HUES64 (cell line): Measurements from ENCODE around the gene GABPB2.

Experiments
- H3K27ac ChIP-seq: 2 replicates; pipeline ENCODE4 v1.7.0; 2013; ENCODE audit warnings: low read depth, low read length, inconsistent platforms
- H3K27me3 ChIP-seq: 2 replicates; pipeline ENCODE4 v1.6.1; 2013; ENCODE audit warnings: mild to moderate bottlenecking, low read length; ENCODE audit not compliant: insufficient read depth
- H3K36me3 ChIP-seq: 2 replicates; pipeline ENCODE4 v1.6.1; 2013; ENCODE audit warnings: mild to moderate bottlenecking, low read length; ENCODE audit not compliant: insufficient read depth
- H3K4me1 ChIP-seq: 2 replicates; pipeline ENCODE4 v1.6.1; 2013; ENCODE audit warnings: mild to moderate bottlenecking, low read length, moderate library complexity; ENCODE audit not compliant: insufficient read depth
- H3K4me3 ChIP-seq: 2 replicates; pipeline ENCODE4 v1.5.1; 2013; ENCODE audit warnings: mild to moderate bottlenecking, low read length, moderate library complexity
- H3K9ac ChIP-seq: 2 replicates; pipeline ENCODE4 v1.6.1; 2013; ENCODE audit warnings: mild to moderate bottlenecking, low read depth, low read length
- H3K9me3 ChIP-seq: 2 replicates; pipeline ENCODE4 v1.6.1; 2013; ENCODE audit warnings: low read depth, low read length; ENCODE audit not compliant: insufficient read depth
- WGBS: fragments of 150-250, 120-280 bp; methylation state at CpG from one replicate; pipeline ENCODE4 v1.1.7; 2013; ENCODE audit warnings: missing lambda C conversion rate; 5-methylcytosine and 5-hydroxymethylcytosine counted together

The GABPB2 gene

GRCh38 chr1:151133018-151133806 is 62.7 kb downstream of the GABPB2 start:
- peaks cover 20% of the 10 kb centered on the region for H3K36me3 ChIP-seq
- 60% methylated on average over 65 of the region's 65 CpGs for WGBS
- peaks cover 23% of the 10 kb centered on the region for H3K27me3 ChIP-seq
- peak overlapping the region; percentile 56 for H3K4me3 ChIP-seq
- no peak overlapping the region for H3K27ac ChIP-seq
- H3K4me1 ChIP-seq, result peaks cover 3% of the 10 kb centered on the region; the same call in 1 of the 2 replicates
- no peaks in the 10 kb centered on the region for H3K9me3 ChIP-seq
- no peak overlapping the region for H3K9ac ChIP-seq

DNA sequence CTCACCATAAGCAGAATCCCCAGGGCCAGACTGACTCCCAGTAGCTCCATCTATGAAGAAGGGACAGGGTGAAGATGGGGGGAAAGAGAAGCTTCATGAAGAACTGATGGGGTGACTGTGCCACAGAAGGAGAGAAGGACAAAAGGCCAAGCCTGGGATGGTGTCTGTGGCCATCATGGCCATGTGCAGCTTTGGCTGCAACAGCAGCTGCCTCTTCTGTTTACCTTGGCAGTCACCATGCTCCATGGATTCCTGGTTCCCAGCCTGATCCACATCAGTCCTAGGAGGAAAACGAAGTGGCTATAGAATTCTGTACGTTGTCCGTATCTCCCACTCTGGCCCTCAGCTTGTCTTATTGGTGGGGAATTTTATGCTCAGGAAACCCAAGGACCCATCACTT is 63.8 kb downstream of the GABPB2 start:
- Histone ChIP-seq H3K9me3 (no peaks in the 10 kb centered on the region), H3K4me1 (peaks cover 3% of the 10 kb centered on the region; the same call in 1 of the 2 replicates), H3K36me3 (peaks cover 26% of the 10 kb centered on the region), H3K4me3 (no peak overlapping the region), H3K27me3 (peaks cover 23% of the 10 kb centered on the region), H3K27ac (no peak overlapping the region), H3K9ac (no peak overlapping the region)
- WGBS, result 90% methylated on average over 2 of the region's 3 CpGs

- WGBS, result 93% methylated on average over 7 of the region's 7 CpGs
- Histone ChIP-seq H3K4me1 (peaks cover 3% of the 10 kb centered on the region; the same call in 1 of the 2 replicates), H3K4me3 (no peak overlapping the region), H3K27me3 (peaks cover 23% of the 10 kb centered on the region), H3K36me3 (peaks cover 28% of the 10 kb centered on the region), H3K9ac (no peak overlapping the region), H3K27ac (no peak overlapping the region), H3K9me3 (no peaks in the 10 kb centered on the region)
These were observed 64.4 kb downstream of the GABPB2 start for GRCh38 chr1:151134991-151135390.

- H3K9me3 ChIP-seq, result no peaks in the 10 kb centered on the region
- H3K4me1 ChIP-seq, result peaks cover 3% of the 10 kb centered on the region; the same call in 1 of the 2 replicates
- no peak overlapping the region for H3K4me3 ChIP-seq
- 91% methylated on average over 12 of the region's 12 CpGs for WGBS
- peaks cover 31% of the 10 kb centered on the region for H3K36me3 ChIP-seq
- peaks cover 23% of the 10 kb centered on the region for H3K27me3 ChIP-seq
- H3K9ac ChIP-seq, result no peak overlapping the region
- H3K27ac ChIP-seq, result no peak overlapping the region
These were observed 65.1 kb downstream of the GABPB2 start for GRCh38 chr1:151135433-151136385.

DNA sequence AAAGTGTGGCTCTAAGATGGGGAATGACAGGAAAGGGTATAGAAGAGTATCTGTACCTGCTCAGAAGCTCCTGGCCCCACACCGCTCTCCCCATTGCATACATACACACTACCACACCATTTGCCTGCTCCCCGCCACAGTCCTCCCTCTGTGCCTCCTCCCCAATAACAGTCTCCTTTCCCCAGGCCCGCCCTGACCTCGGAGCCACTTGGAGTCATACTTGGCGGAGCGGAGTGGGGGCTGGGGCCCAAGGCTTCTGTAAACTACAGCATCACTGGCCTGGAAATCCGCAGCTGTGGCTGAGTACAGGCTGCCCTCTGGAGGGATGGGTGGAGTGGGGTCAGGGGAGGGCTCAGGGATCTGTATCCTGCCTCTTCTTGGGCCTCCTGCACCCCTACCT is 67.2 kb downstream of the GABPB2 start:
- no peaks in the 10 kb centered on the region for H3K9me3 ChIP-seq
- H3K27me3 ChIP-seq, result peaks cover 10% of the 10 kb centered on the region
- 93% methylated on average over 7 of the region's 7 CpGs for WGBS
- 0 out of 2 replicates have a peak, but pooled peaks cover 4% of the 10 kb centered on the region for H3K4me1 ChIP-seq
- H3K9ac ChIP-seq, result no peak overlapping the region
- H3K4me3 ChIP-seq, result no peak overlapping the region
- H3K36me3 ChIP-seq, result peaks cover 31% of the 10 kb centered on the region
- no peak overlapping the region for H3K27ac ChIP-seq

GRCh38 chr1:151142411-151143056 is 72.0 kb downstream of the GABPB2 start:
- Histone ChIP-seq H3K27ac (no peak overlapping the region), H3K4me1 (peaks cover 28% of the 10 kb centered on the region), H3K36me3 (peaks cover 11% of the 10 kb centered on the region), H3K9me3 (no peaks in the 10 kb centered on the region), H3K9ac (no peak overlapping the region), H3K4me3 (no peak overlapping the region), H3K27me3 (peaks cover 19% of the 10 kb centered on the region)
- 93% methylated on average over 4 of the region's 5 CpGs for WGBS

DNA sequence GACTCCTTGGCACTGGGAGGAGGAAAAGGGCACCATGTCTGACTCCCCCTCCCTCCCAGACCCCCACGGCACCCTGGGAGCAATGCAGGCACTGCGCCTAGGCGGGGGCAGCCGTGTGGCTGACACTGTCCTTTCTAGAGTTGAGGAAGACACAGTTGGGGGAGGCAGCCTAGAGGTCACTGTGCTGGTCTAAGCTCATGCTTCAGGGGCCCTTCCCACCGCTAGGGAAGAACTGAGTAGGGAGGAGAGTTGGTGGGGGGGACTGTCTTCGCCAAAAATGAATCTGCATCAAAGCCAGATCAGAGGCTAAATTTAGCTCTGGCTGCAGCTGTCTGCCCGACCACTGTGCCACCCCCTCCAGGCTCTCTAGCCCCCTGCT is 72.5 kb downstream of the GABPB2 start:
- no peak overlapping the region for H3K9ac ChIP-seq
- no peaks in the 10 kb centered on the region for H3K9me3 ChIP-seq
- 55% methylated on average over 7 of the region's 7 CpGs for WGBS
- H3K4me3 ChIP-seq, result no peak overlapping the region
- H3K27ac ChIP-seq, result no peak overlapping the region
- peaks cover 28% of the 10 kb centered on the region for H3K4me1 ChIP-seq
- peaks cover 11% of the 10 kb centered on the region for H3K36me3 ChIP-seq
- H3K27me3 ChIP-seq, result peaks cover 24% of the 10 kb centered on the region

DNA sequence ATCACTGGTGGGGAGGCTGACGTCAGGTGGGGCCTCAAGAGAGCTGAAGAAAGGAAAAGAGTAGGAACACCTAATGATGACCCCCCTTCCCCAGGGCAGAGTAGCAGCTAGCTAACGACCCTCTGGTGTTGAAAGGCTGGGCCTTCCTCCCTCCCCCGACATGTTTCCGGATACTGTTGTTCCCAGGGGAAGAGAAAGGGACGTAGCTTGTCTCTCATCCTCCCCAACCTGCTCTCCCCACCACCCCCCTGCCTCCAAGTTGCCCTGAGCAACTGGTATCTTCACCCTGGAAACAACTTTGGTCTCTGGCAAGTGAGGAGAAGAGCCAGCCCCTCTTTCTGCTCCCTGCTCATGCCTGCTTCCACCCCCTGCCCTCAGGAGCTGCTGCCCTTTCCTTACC is 73.4 kb downstream of the GABPB2 start:
- no peak overlapping the region; the same call in 1 of the 2 replicates for H3K4me3 ChIP-seq
- WGBS, result 45% methylated on average over 4 of the region's 5 CpGs
- no peak overlapping the region for H3K27ac ChIP-seq
- peaks cover 9% of the 10 kb centered on the region for H3K36me3 ChIP-seq
- no peak overlapping the region for H3K9ac ChIP-seq
- H3K9me3 ChIP-seq, result no peaks in the 10 kb centered on the region
- H3K27me3 ChIP-seq, result peaks cover 30% of the 10 kb centered on the region
- peaks cover 28% of the 10 kb centered on the region for H3K4me1 ChIP-seq

GRCh38 chr1:151144474-151145303 is 74.1 kb downstream of the GABPB2 start:
- Histone ChIP-seq H3K27ac (no peak overlapping the region), H3K9ac (peak overlapping the region; percentile 46; the same call in 1 of the 2 replicates), H3K9me3 (no peaks in the 10 kb centered on the region), H3K4me3 (peak overlapping the region; percentile 85), H3K27me3 (peaks cover 30% of the 10 kb centered on the region), H3K36me3 (peaks cover 5% of the 10 kb centered on the region; the same call in 1 of the 2 replicates), H3K4me1 (peaks cover 28% of the 10 kb centered on the region)
- WGBS, result 51% methylated on average over 7 of the region's 7 CpGs

DNA sequence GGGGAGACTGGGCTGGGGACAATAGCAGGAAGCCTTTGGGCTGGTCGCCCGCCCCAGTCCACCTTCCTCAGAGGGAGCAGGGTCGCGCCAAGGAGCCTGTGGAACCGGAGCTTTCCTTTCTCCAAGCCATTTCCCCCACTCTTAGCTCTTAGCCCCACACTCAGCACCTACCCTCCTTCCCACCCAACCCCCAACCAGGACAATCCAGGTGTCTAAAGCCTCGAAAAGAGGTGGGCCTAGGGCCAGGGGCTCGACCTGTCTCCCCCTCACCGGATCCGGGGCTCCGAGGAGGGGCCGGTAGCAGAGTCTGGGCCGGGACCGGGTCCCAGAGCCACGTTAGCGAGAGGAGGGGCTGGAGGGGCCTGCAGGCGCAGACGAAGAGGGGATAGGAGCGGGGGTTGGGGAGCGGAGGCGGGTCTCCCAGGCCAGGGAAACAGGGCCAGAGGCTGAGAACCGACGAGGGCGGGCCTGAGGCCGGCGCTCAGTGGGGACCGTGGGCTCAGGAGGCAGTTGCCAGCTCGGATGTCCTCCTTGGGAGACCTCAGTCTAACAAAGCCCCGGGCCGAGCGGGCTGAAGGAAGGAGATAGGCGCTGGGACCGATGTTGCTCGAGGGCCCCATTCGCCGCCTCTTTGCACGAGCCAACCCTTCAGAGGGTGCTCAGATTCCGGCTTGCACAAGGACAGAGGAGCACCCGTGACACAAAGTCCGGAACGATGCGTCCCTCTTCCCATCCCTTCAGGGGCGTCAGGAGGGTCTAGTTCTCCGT is 74.9 kb downstream of the GABPB2 start:
- no peak overlapping the region for H3K27ac ChIP-seq
- peaks cover 28% of the 10 kb centered on the region for H3K4me1 ChIP-seq
- H3K4me3 ChIP-seq, result peak overlapping the region; percentile 85
- H3K9ac ChIP-seq, result peak overlapping the region; percentile 65
- peaks cover 30% of the 10 kb centered on the region for H3K27me3 ChIP-seq
- no peaks in the 10 kb centered on the region for H3K9me3 ChIP-seq
- H3K36me3 ChIP-seq, result no peaks in the 10 kb centered on the region
- WGBS, result 6% methylated on average over 43 of the region's 43 CpGs
